HepG2 (cell line): ENCODE data around the gene TTC31. TPM values are rescaled to one million over a fixed set of nuclear protein-coding genes. Genes with fewer than 3 reads are reported as not detected.

Experiments
- FOXP1 ChIP-seq, 2 experiments: fragments of 450-650 bp in 1 of 2; IDR thresholded peaks; 2 replicates each; pipeline ENCODE4 v1.6.1; 2017 to 2018; ENCODE audit warnings: antibody characterized with exemption in 1 of 2
- HMGXB4 ChIP-seq, 2 experiments: sonication (generic) in 1 of 2; formaldehyde crosslinking in 1 of 2; IDR thresholded peaks; 2 replicates each; pipeline versions ENCODE4 v1.4.0 to v1.6.1; 2018 to 2020; ENCODE audit warnings: missing genetic modification reagents in 2 of 2, borderline replicate concordance in 1 of 2, low read depth in 1 of 2, mild to moderate bottlenecking in 1 of 2, missing biosample characterization in 1 of 2
- HNRNPK ChIP-seq: fragments of 200-400 bp; formaldehyde crosslinking; IDR thresholded peaks from 2 replicates; pipeline ENCODE4 v1.6.1; 2018; ENCODE audit warnings: low read length, low read depth, moderate library complexity, mild to moderate bottlenecking; ENCODE audit not compliant: poor library complexity, severe bottlenecking
- KLF9 ChIP-seq: IDR thresholded peaks from 2 replicates; pipeline ENCODE4 v1.6.1; 2016; ENCODE audit warnings: low read depth
- MBD4 ChIP-seq: IDR thresholded peaks from 2 replicates; pipeline ENCODE4 v1.6.1; 2012; ENCODE audit warnings: low read length, inconsistent platforms, borderline replicate concordance
- MTA3 ChIP-seq: sonication (generic); formaldehyde crosslinking; IDR thresholded peaks from 2 replicates; pipeline ENCODE4 v1.4.0; 2020; ENCODE audit warnings: missing genetic modification reagents
- NCOA2 ChIP-seq: sonication (generic); formaldehyde crosslinking; IDR thresholded peaks from 2 replicates; pipeline ENCODE4 v1.8.0; 2022; ENCODE audit warnings: inconsistent platforms
- NFRKB ChIP-seq: fragments of 450-650 bp; IDR thresholded peaks from 2 replicates; pipeline ENCODE4 v1.6.1; 2017
- SCMH1 ChIP-seq: sonication (generic); formaldehyde crosslinking; IDR thresholded peaks from 2 replicates; pipeline ENCODE4 v1.9.0; 2021; ENCODE audit warnings: missing genetic modification reagents, mild to moderate bottlenecking, borderline replicate concordance
- SNAPC4 ChIP-seq: sonication (generic); formaldehyde crosslinking; IDR thresholded peaks from 2 replicates; pipeline ENCODE4 v1.4.0; 2020; ENCODE audit warnings: mild to moderate bottlenecking, missing genetic modification reagents
- THAP11 ChIP-seq: IDR thresholded peaks from 2 replicates; pipeline ENCODE4 v1.6.1; 2016; ENCODE audit warnings: missing biosample characterization, missing genetic modification reagents
- TSC22D2 ChIP-seq: sonication (generic); formaldehyde crosslinking; IDR thresholded peaks from 2 replicates; pipeline ENCODE4 v1.5.1; 2020; ENCODE audit warnings: missing genetic modification reagents, mild to moderate bottlenecking, borderline replicate concordance
- ZFP91 ChIP-seq: sonication (generic); formaldehyde crosslinking; IDR thresholded peaks from 2 replicates; pipeline ENCODE4 v1.9.0; 2022; ENCODE audit warnings: missing genetic modification reagents, mild to moderate bottlenecking, borderline replicate concordance
- ZMAT5 ChIP-seq: sonication (generic); formaldehyde crosslinking; IDR thresholded peaks from 2 replicates; pipeline ENCODE4 v1.5.0; 2020; ENCODE audit warnings: mild to moderate bottlenecking, low read depth, missing genetic modification reagents, borderline replicate concordance
- ZNF235 ChIP-seq: sonication (generic); formaldehyde crosslinking; IDR thresholded peaks from 2 replicates; pipeline ENCODE4 v1.8.1; 2023; ENCODE audit warnings: mild to moderate bottlenecking, missing genetic modification reagents, borderline replicate concordance
- ZNF282 ChIP-seq: fragments of 450-650 bp; IDR thresholded peaks from 2 replicates; pipeline ENCODE4 v1.6.1; 2018; ENCODE audit not compliant: partially characterized antibody
- ZNF670 ChIP-seq: sonication (generic); formaldehyde crosslinking; IDR thresholded peaks from 2 replicates; pipeline ENCODE4 v1.8.0; 2022; ENCODE audit warnings: mild to moderate bottlenecking, missing genetic modification reagents, borderline replicate concordance
- ZNF720 ChIP-seq: sonication (generic); formaldehyde crosslinking; IDR thresholded peaks from 2 replicates; pipeline ENCODE4 v1.4.0; 2020; ENCODE audit warnings: missing genetic modification reagents
- ZNF737 ChIP-seq: sonication (generic); formaldehyde crosslinking; IDR thresholded peaks from 2 replicates; pipeline ENCODE4 v1.5.0; 2020; ENCODE audit warnings: missing genetic modification reagents, mild to moderate bottlenecking, borderline replicate concordance
- ZNF749 ChIP-seq: sonication (generic); formaldehyde crosslinking; IDR thresholded peaks from 2 replicates; pipeline ENCODE4 v1.8.0; 2022; ENCODE audit warnings: mild to moderate bottlenecking, missing genetic modification reagents, moderate library complexity, borderline replicate concordance
- ZNF841 ChIP-seq: sonication (generic); formaldehyde crosslinking; IDR thresholded peaks from 2 replicates; pipeline ENCODE4 v1.8.1; 2023; ENCODE audit warnings: missing genetic modification reagents, borderline replicate concordance
- polyA plus RNA-seq, 8 experiments: library from polyadenylated mRNA; depleted of rRNA in 3 of 8; stranded (reverse) in 7 of 8; unstranded in 1 of 8; fragments of >200 nt; fragmentation: Illumina TruSeq in 4 of 8; extraction: Trizol in 4 of 8; gene quantifications; 2 replicates each; pipeline versions ENCODE4 v1.2.1 to v1.2.3, GENCODE V29; 2011 to 2016; ENCODE audit warnings: low read depth in 4 of 8, missing spikeins in 1 of 8, mixed read lengths in 1 of 8; ENCODE audit not compliant: insufficient read depth in 1 of 8
- total RNA-seq, 5 experiments: library from RNA; depleted of rRNA; stranded (reverse); fragments of >200 nt; fragmentation: Illumina TruSeq; extraction: Trizol; gene quantifications; 2 replicates each; pipeline ENCODE4 v1.2.3, GENCODE V29; 2016; ENCODE audit warnings: low read depth in 1 of 5

TTC31 gene
- total and polyA plus RNA-seq, 2 of the 13 experiments (the other 11 are each of a cell fraction or from before 2014, with no cell fraction given) = 28.3 to 39.5 TPM

- TF ChIP-seq ZFP91 (CRISPR knock-in tag) = no peak
- no peak for TF ChIP-seq SCMH1 (CRISPR knock-in tag)
- TF ChIP-seq ZNF841 = 0 out of 2 replicates have a peak, but pooled peaks have one; percentile 56
- TF ChIP-seq FOXP1 (IDR thresholded peaks at IDR 0.05) = no peak
- peak; percentile 56; the same call in 1 of the 2 replicates for TF ChIP-seq FOXP1 (CRISPR knock-in tag; IDR thresholded peaks at IDR 0.05)
- TF ChIP-seq NCOA2 (CRISPR knock-in tag) = peak; percentile 86
- TF ChIP-seq ZNF749 (CRISPR knock-in tag) = 0 out of 2 replicates have a peak, but pooled peaks have one; percentile 12
- no peak for TF ChIP-seq ZNF282
- TF ChIP-seq TSC22D2 (CRISPR knock-in tag) = no peak
- TF ChIP-seq MBD4 = no peak
- TF ChIP-seq KLF9 (CRISPR knock-in tag) = peak; percentile 47; the same call in 1 of the 2 replicates
- TF ChIP-seq ZMAT5 (CRISPR knock-in tag) = no peak
- peak; percentile 84 for TF ChIP-seq THAP11 (CRISPR knock-in tag)
- TF ChIP-seq MTA3 (CRISPR knock-in tag) = no peak
- TF ChIP-seq NFRKB = no peak
- TF ChIP-seq ZNF235 (CRISPR knock-in tag) = no peak
- TF ChIP-seq HNRNPK = peak; percentile 75
- no peak; the same call in 1 of the 2 replicates for TF ChIP-seq SNAPC4 (CRISPR knock-in tag)
- TF ChIP-seq ZNF670 (CRISPR knock-in tag) = no peak; the same call in 1 of the 2 replicates
- no peak; a peak in 1 of 4 replicates for TF ChIP-seq HMGXB4 (CRISPR knock-in tag; IDR thresholded peaks at IDR 0.05; ENCODE audit: borderline replicate concordance in 1 of 2, low read depth in 1 of 2)
- TF ChIP-seq ZNF737 (CRISPR knock-in tag) = no peak
- no peak for TF ChIP-seq ZNF720
Observed at GRCh38 chr2:74502147-74502719, 19.4 kb downstream of the TTC31 start (continued).
